GM12875 (cell line): Measurements from ENCODE around the gene CD96.

ENCODE experiments used
- H3K4me3 ChIP-seq: one replicate; pipeline ENCODE4 v1.5.1; 2011; ENCODE audit warnings: low read depth, low read length, control low read depth
- CTCF ChIP-seq: IDR thresholded peaks from 2 replicates; pipeline ENCODE4 v1.5.1; 2011; ENCODE audit warnings: low read depth, mild to moderate bottlenecking, control low read depth, inconsistent platforms, low read length, moderate library complexity, borderline replicate concordance; ENCODE audit not compliant: insufficient read depth

The CD96 gene

GRCh38 chr3:111695636-111696117, 153.7 kb downstream of the CD96 start:
- no peak for TF ChIP-seq CTCF
- no peak overlapping the region for H3K4me3 ChIP-seq

GRCh38 chr3:111700054-111700453, 158.1 kb downstream of the CD96 start:
- no peak for TF ChIP-seq CTCF
- no peak overlapping the region for H3K4me3 ChIP-seq

- H3K4me3 ChIP-seq = no peak overlapping the region
- no peak for TF ChIP-seq CTCF
These were observed 159.4 kb downstream of the CD96 start for GRCh38 chr3:111701292-111701906.
